OCI-LY3 (cell line): ENCODE measurements around the gene TSC1.

Experiments used
- EZH2phosphoT487 ChIP-seq: fragments of 200-600 bp; shearing (Covaris generic); IDR thresholded peaks from 2 replicates; pipeline ENCODE4 v1.6.1; 2018; ENCODE audit warnings: antibody characterized with exemption, mixed run types, low read depth
- TF ChIP-seq, protein P1 (sequence below): fragments of 200-600, 300-600 bp; sonication (generic); IDR thresholded peaks from 2 replicates; pipeline ENCODE4 v1.5.1; 2014; ENCODE audit warnings: antibody characterized with exemption, low read length, low read depth

DNA sequence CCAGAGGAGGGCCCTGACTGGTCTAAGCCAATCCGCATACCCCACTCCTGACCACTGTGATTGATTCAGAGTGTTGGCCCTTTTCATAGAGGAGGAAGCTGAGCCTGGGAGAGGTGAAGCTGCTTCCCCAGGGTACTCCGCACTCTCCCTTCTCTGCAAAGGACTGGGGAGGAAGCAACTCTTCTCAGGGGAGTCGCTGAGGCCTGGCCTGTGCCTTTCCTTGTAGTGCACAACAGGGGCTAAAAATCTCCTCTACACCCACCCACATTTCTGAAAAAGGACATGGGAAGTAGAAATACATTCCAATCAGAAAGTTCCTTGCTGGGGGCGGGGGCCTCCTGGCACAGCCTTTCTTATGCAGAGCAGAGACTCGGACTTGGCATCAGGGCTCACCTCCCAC, 88.5 kb downstream of the TSC1 start:
- TF ChIP-seq, protein P1, sequence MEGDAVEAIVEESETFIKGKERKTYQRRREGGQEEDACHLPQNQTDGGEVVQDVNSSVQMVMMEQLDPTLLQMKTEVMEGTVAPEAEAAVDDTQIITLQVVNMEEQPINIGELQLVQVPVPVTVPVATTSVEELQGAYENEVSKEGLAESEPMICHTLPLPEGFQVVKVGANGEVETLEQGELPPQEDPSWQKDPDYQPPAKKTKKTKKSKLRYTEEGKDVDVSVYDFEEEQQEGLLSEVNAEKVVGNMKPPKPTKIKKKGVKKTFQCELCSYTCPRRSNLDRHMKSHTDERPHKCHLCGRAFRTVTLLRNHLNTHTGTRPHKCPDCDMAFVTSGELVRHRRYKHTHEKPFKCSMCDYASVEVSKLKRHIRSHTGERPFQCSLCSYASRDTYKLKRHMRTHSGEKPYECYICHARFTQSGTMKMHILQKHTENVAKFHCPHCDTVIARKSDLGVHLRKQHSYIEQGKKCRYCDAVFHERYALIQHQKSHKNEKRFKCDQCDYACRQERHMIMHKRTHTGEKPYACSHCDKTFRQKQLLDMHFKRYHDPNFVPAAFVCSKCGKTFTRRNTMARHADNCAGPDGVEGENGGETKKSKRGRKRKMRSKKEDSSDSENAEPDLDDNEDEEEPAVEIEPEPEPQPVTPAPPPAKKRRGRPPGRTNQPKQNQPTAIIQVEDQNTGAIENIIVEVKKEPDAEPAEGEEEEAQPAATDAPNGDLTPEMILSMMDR = no peak
- no peak for TF ChIP-seq EZH2phosphoT487
